Kasumi-1 (cell line): ENCODE measurements around the gene DNAJB13.

Source experiments
- DNase-seq, 2 experiments: peaks; one replicate each; lab custom pipeline; 2025; lab: John Stamatoyannopoulos, UW

The DNAJB13 gene

DNA sequence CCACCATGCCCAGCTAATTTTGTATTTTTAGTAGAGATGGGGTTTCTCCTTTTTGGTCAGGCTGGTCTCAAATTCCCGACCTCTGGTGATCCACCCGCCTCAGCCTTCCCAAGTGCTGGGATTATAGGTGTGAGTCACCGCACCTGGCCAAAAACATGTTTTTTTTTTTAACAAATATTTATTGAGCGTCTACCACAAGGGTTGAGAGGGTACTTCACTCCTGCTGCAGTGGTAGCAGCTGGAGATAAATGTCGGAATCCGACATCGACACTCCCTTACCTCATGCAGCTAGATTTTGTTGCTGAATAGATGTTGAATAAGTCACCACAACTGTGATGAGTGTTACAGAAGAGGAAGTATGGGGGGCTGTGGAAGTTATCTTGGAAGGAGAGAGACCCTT is 971 bp downstream of the DNAJB13 start:
- no peak for DNase-seq

DNA sequence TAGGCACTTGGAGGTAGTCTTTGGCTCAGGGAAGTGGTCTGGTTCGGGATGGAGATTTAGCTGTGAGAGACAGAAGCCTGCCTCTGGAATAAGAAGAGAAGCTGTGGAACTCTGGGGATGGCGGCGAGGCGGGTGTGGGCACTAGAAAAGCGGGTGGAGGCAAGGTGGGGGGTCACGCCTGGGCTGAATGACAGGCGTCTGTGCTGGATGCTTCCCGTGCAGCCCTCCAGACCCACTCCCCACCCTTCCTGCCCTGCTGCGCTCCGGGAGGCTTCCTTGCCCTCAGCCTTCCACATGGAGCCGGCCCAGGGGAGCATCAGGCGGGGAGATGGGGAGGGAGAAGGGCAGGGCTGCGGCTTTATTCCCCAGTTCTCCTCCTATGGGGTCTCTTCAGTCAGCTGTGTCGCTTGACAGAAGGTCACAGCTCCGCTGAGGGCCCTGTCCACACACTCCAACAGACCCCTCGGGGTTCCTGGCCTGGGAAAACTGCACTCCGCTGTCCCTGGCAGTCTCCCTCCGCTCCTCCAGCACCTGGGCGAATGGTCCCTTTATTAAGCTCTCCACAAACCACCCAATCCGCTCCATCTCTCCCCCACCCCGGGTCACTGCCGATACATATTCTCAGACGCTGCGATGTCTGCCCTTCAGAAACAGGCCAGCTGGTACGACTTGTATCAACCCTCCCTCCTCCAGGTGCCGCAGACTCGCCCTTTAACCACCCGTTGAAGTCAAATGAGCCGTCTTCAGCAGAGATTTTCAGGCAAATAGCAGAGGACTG is 6.2 kb downstream of the DNAJB13 start:
- DNase-seq: no peak

GRCh38 chr11:73957654-73958361 is 7.0 kb downstream of the DNAJB13 start:
- DNase-seq: no peak

- DNase-seq: no peak
These were observed 7.8 kb downstream of the DNAJB13 start for GRCh38 chr11:73958521-73959141.

DNA sequence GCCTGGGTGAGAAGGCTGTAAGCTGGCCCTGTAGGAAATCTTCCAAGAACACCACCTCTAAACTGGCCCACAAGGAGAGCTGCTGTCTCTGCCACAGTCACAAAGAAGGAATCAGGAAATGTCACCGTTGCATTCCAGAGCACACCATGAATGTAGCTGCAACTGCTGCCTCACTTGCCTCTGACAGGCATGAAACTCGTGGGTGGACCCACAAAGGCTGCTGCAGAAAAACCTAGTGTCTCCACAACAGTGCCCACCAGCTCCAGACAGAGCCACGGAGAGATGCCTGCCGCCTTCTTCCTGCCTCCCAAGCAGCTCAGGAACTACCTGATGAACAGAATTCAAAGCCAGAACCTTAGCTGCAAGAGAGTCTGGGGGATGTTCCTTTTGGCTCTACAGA is 10.5 kb downstream of the DNAJB13 start:
- no peak for DNase-seq

DNA sequence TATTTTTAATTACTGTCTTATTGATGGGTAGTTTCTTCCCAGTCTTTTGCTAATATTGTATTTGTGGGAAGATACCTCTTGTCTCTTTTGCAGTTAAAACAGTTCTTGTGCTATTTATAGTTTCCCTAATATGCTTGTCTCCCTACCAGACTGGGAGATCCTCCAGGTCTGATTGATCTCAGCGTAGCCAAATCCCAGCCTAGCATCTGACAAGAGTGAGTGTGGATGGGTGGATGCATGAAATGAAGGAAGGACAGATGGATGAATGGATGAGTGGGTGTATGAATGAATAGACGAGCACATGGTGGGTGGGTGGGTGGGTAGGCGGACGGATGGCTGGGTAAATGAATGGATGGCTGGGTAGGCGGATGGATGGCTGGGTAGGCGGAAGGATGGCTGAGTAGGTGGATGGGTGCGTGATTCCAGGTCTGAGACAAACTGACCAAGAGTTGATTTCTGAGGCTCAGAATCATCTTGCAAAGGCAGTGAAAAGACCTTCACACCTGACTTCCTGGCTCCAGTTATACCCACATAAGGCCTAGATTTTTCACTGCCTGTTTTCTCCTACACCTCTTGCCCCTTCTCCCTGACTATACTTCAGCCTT is 11.4 kb downstream of the DNAJB13 start:
- DNase-seq: no peak

DNA sequence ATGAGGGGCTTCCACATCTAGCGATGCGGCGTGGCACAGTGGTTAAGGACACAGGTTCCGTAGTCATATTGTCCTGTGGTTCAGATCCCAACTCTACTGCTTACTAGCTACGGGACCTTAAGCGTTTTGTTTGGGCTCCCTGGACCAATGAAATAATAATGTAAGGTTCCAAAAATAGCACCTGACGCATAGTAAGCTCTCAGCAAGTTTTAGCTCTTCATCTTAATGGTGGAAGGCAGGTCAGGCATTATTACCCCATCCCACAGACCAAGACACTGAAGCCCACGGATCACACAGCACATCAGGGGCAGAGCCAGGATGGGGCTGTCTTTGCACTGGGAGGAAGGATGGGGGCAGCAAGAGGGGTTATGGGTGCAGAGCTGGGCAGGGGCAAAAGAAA is 13.0 kb downstream of the DNAJB13 start:
- no peak for DNase-seq

- DNase-seq: no peak
These were observed 14.4 kb downstream of the DNAJB13 start for GRCh38 chr11:73965076-73965763.

DNA sequence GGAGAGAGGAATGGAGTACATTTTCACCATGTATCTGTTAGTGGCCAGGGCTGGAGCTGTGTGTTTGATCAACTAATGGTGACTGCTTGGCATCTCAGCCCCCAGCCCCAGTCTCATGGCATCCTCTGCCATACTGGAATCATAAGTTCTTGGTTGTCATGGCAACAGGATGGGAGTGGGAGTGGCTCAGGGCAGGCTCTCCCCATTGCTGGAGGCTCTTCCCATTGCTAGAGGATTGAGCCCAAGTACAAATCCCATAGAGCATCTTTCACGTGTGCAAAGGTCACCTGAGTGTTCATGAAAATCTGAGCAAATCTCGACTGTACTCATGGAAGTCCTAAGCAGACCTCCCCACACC is 14.9 kb downstream of the DNAJB13 start:
- DNase-seq: no peak

GRCh38 chr11:73968356-73968966 is 17.6 kb downstream of the DNAJB13 start:
- no peak for DNase-seq

DNA sequence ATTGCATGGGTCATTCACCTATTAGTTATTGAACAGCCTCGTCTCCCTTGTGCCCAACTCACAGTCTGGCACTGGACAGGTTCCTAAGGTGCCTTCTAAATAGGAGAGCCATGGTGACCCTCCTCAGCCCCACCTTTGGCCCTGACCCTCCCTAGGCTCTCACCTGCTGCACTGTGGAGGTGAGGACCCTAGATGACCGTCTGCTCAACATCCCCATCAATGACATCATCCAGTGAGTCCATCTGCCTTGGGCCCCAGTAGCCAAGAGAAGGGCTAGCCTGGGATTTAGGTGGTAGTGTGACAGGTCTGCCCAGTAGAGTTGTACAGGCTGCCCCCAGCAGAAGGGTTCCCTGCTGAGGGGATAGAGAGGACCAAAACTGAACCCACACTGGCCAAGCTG is 18.3 kb downstream of the DNAJB13 start:
- no peak for DNase-seq

DNA sequence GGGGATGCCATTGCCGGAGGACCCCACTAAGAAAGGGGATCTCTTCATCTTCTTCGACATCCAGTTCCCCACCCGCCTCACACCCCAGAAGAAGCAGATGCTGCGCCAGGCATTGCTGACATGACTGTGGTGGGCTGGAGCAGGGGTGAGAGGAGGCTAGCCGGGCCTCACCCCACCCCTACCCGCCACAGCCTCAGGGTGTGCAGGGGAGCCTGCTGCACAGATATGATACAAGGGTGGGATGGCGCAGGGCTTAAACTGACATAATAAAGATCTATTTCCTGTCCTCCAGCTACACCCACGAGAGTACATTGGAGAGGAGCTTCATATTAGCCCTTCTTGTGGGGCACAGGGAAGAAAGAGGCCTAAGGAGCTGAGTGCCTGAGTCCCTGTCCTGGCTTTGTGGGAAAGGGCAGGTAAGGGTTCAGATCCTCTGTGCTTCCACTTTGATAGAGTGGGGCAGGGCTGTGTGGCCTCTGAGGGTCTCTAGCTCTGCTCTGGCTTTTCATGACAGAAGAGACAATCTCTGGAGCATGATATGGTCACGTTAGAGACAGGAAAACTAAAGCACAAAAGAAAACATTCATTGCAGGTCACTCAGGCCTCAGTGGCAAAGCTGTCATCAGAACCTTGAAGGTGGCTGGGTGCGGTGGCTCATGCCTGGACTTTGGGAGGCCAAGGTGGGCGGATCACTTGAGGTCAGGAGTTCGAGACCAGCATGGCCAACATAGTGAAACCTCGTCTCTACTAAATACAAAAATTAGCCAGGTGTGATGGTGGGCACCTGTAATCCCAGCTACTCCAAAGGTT is 19.4 kb downstream of the DNAJB13 start:
- DNase-seq: no peak

- no peak for DNase-seq
These were observed 20.4 kb downstream of the DNAJB13 start for GRCh38 chr11:73971175-73971719.

GRCh38 chr11:73972187-73972586 is 21.4 kb downstream of the DNAJB13 start:
- DNase-seq: peak in 1 of 2 experiments; percentile 10

DNA sequence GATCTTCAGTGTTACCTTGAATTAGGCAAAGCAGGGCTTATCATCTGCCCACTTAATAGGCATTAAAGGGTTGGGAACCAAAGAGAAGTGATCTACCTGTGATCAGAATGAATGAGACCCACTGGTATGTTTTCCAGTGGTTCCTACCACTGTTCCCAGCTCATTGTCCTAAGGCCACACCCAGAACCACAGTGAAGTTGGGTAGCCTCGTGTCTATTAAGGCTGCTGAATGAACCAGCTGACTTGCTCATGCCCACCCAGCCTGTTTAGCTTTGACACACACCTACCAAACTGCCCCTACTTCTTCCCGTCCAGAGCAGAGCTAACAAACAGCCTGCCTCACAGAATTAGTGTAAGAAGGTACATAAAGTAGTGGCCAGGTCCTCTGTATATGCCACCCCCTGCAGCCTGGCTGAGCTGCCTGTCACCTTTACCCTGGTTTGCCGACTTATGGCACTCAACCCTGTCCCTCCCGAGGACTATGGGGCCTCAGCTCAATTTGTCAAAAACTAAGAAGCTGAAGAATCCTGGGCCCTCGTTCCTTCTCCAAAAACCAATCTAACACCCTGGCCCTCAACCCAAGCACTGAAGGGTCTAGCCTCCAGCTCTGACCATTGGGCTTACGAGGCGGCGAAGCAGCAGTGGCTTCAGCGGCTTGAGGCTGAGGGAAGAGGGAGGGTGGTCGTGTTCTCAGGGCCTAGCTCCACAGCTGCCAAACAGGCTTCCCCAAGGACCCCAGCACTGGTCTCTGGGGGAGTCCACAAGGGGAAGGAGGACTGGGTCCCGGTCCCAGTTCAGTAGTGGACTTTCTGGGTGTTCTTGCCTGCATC is 22.0 kb downstream of the DNAJB13 start:
- no peak for DNase-seq

- no peak for DNase-seq
These were observed 24.0 kb downstream of the DNAJB13 start for GRCh38 chr11:73974604-73975478.

DNA sequence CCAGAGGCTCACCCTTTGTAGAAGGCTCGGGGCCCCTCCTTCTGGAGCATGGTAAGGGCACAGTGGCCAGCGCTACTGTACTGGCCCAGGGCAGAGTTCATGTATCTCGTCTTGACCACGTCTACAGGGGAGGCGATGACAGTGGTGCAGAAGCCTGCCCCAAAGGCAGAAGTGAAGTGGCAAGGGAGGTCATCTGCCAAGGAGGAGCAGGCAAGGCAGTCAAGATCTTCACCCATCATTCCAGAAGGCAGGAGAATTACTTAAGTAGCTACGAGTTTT is 24.6 kb downstream of the DNAJB13 start:
- no peak for DNase-seq

- no peak for DNase-seq
These were observed 25.8 kb downstream of the DNAJB13 start for GRCh38 chr11:73976451-73977151.
